PC-9 (cell line): Measurements from ENCODE around the gene WDR37. TPM values are rescaled to one million over a fixed set of nuclear protein-coding genes. Genes with fewer than 3 reads are reported as not detected.

ENCODE experiments used
- BruUV-seq: library from RNA; stranded (reverse); fragments of 400-500 nt; replicated peaks from 2 replicates; lab custom pipeline; 2021; lab: Mats Ljungman, UMichigan
- CTCF ChIA-PET: fragments of 300-600 bp; sonication (Branson Sonifier 250); formaldehyde crosslinking; loops from one replicate; lab custom pipeline; 2022; ENCODE audit warnings: antibody characterized with exemption; lab: Charles Lee
- POLR2A ChIA-PET: fragments of 300-600 bp; sonication (Branson Sonifier 250); formaldehyde crosslinking; loops from one replicate; lab custom pipeline; 2022; ENCODE audit warnings: antibody characterized with exemption; ENCODE audit not compliant: unreplicated experiment; lab: Charles Lee
- DNase-seq, 2 experiments: peaks; one replicate each; pipeline versions ENCODE4 v3.0.0 to v3.0.0-alpha.2; 2015 to 2022; ENCODE audit warnings: mixed read lengths in 1 of 2
- H2AFZ ChIP-seq: fragments of 200-600 bp; sonication (generic); 2 replicates; pipeline ENCODE4 v1.8.1; 2017; ENCODE audit warnings: antibody characterized with exemption
- H3F3A ChIP-seq: fragments of 200-600 bp; sonication (generic); 2 replicates; pipeline ENCODE4 v1.8.1; 2017; ENCODE audit warnings: antibody characterized with exemption, mild to moderate bottlenecking, low read depth; ENCODE audit not compliant: insufficient read depth
- H3K27ac ChIP-seq: fragments of 200-600 bp; sonication (generic); 2 replicates; pipeline ENCODE4 v1.6.1; 2016; ENCODE audit warnings: mixed run types
- H3K27me3 ChIP-seq: fragments of 200-600 bp; sonication (generic); 2 replicates; pipeline ENCODE4 v1.6.1; 2016; ENCODE audit warnings: low read depth, mixed run types; ENCODE audit not compliant: insufficient read depth
- H3K36me3 ChIP-seq: fragments of 200-600 bp; sonication (generic); 2 replicates; pipeline ENCODE4 v1.6.1; 2016; ENCODE audit warnings: low read depth, mixed run types
- H3K4me1 ChIP-seq: fragments of 200-600 bp; sonication (generic); replicated peaks from 2 replicates; pipeline ENCODE4 v1.6.1; 2016; ENCODE audit warnings: mixed run types; ENCODE audit not compliant: insufficient read depth
- H3K4me2 ChIP-seq: fragments of 200-600 bp; sonication (generic); 2 replicates; pipeline ENCODE4 v1.6.1; 2017; ENCODE audit warnings: mixed run types
- H3K4me3 ChIP-seq: fragments of 200-600 bp; sonication (generic); 2 replicates; pipeline ENCODE4 v1.6.1; 2016; ENCODE audit warnings: mixed run types
- H3K79me2 ChIP-seq: fragments of 200-600 bp; sonication (generic); 2 replicates; pipeline ENCODE4 v1.6.1; 2017; ENCODE audit warnings: low read depth, mixed run types
- H3K9me2 ChIP-seq: fragments of 200-600 bp; sonication (generic); 2 replicates; pipeline ENCODE4 v1.8.1; 2017; ENCODE audit warnings: mild to moderate bottlenecking; ENCODE audit not compliant: insufficient read depth
- H3K9me3 ChIP-seq: fragments of 200-600 bp; sonication (generic); 2 replicates; pipeline ENCODE4 v1.8.1; 2016; ENCODE audit warnings: low read depth; ENCODE audit not compliant: insufficient read depth
- H4K20me1 ChIP-seq: fragments of 200-600 bp; sonication (generic); 2 replicates; pipeline ENCODE4 v1.8.1; 2017; ENCODE audit not compliant: insufficient read depth
- EZH2 ChIP-seq: fragments of 200-600 bp; sonication (generic); IDR thresholded peaks from 2 replicates; pipeline ENCODE4 v1.8.0; 2017; ENCODE audit warnings: antibody characterized with exemption, low read depth
- intact Hi-C: fragments of 100-400 bp; cut with micrococcal nuclease; formaldehyde crosslinking; loops from one replicate; pipeline ENCODE4 v1.10.0; 2022; ENCODE audit not compliant: unreplicated experiment
- total RNA-seq: library from RNA; stranded (reverse); gene quantifications from 2 replicates; pipeline ENCODE4 v1.2.3, GENCODE V29; 2021
- TF ChIP-seq, protein P1 (sequence below): fragments of 200-600 bp; sonication (generic); conservative IDR thresholded peaks from 2 replicates; pipeline ENCODE4 v1.6.1; 2017; ENCODE audit warnings: mixed run types, antibody characterized with exemption, mild to moderate bottlenecking, moderate library complexity

WDR37 gene
- total RNA-seq, 1 experiment from 2014 or later, result 12.3 TPM

DNA sequence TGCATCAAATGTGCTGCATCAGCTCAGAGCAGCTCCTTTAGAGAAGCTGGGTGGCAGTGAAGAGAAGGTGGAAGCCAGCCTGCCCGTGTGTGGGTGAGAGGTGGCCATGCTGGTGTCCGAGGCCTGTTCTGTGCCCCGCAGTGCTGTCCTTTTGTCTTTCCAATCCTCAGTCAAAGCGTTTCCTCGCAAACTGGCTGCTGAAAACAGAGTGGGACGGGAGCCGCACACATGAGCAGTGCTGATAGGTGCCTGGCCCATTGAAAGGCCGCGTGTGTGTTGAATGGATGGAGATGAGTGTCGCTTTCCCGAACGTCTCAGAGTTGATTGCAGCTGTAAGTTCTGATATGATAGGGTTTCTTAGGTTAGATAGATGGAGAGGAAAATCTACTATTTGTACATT lies 39.3 kb downstream of the WDR37 start:
- H3K27me3 ChIP-seq, result no peaks in the 10 kb centered on the region
- no peak for DNase-seq
- H3K4me2 ChIP-seq, result no peak overlapping the region
- no peaks in the 10 kb centered on the region for H3K9me3 ChIP-seq
- no peaks in the 10 kb centered on the region for H3F3A ChIP-seq
- CTCF ChIA-PET, result no interaction called here
- no peaks in the 10 kb centered on the region for H3K36me3 ChIP-seq
- H3K27ac ChIP-seq, result no peak overlapping the region
- no peak overlapping the region for H3K4me3 ChIP-seq
- H4K20me1 ChIP-seq, result no peaks in the 10 kb centered on the region
- no peaks in the 10 kb centered on the region for H3K9me2 ChIP-seq
- no TSS peak for BruUV-seq
- no peaks in the 10 kb centered on the region for H3K4me1 ChIP-seq
- H3K79me2 ChIP-seq, result no peaks in the 10 kb centered on the region
- POLR2A ChIA-PET, result no interaction called here
- TF ChIP-seq, protein P1, sequence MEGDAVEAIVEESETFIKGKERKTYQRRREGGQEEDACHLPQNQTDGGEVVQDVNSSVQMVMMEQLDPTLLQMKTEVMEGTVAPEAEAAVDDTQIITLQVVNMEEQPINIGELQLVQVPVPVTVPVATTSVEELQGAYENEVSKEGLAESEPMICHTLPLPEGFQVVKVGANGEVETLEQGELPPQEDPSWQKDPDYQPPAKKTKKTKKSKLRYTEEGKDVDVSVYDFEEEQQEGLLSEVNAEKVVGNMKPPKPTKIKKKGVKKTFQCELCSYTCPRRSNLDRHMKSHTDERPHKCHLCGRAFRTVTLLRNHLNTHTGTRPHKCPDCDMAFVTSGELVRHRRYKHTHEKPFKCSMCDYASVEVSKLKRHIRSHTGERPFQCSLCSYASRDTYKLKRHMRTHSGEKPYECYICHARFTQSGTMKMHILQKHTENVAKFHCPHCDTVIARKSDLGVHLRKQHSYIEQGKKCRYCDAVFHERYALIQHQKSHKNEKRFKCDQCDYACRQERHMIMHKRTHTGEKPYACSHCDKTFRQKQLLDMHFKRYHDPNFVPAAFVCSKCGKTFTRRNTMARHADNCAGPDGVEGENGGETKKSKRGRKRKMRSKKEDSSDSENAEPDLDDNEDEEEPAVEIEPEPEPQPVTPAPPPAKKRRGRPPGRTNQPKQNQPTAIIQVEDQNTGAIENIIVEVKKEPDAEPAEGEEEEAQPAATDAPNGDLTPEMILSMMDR, result no peak
- TF ChIP-seq EZH2, result no peak
- no peak overlapping the region for H2AFZ ChIP-seq
- intact Hi-C loops, result no loop called here

DNA sequence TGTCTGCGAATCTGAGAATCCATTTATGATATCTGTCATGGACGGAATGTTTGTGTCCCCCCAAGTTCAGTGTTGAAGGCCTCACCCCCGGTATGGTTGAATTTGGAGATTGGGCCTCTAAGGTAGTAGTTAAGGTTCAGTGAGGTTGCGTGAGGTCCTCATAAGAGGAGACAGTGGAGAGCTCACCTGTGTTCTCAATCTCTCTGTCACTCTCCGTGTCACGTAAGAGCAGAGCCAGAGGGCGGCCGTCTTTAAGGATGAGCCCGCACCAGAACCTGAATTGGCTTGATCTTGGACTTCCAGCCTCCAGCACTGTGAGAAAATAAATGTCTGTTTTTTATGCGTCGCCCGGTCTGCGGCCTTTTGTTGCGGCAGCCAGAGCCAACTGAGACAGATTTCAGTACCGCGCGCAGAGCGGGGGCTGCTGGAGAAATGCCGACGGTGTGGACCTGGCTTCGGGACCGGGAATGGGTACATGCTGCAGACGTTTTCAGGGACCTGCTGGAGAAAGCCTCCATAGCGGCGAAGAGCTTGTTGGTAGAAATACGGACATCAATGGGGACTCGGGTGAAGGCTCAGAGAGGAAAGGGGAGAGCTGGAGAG lies 40.2 kb downstream of the WDR37 start:
- H2AFZ ChIP-seq, result no peak overlapping the region
- no peaks in the 10 kb centered on the region for H3F3A ChIP-seq
- H3K79me2 ChIP-seq, result no peaks in the 10 kb centered on the region
- no peaks in the 10 kb centered on the region for H3K4me1 ChIP-seq
- H3K36me3 ChIP-seq, result no peaks in the 10 kb centered on the region
- no TSS peak for BruUV-seq
- no peak overlapping the region for H3K27ac ChIP-seq
- DNase-seq, result no peak
- intact Hi-C loops, result no loop called here
- H3K9me3 ChIP-seq, result no peaks in the 10 kb centered on the region
- no peaks in the 10 kb centered on the region for H3K27me3 ChIP-seq
- no peaks in the 10 kb centered on the region for H3K9me2 ChIP-seq
- H4K20me1 ChIP-seq, result no peaks in the 10 kb centered on the region
- no peak overlapping the region for H3K4me2 ChIP-seq
- ChIA-PET POLR2A (no interaction called here), CTCF (no interaction called here)
- TF ChIP-seq, protein P1, result no peak
- no peak for TF ChIP-seq EZH2
- H3K4me3 ChIP-seq, result no peak overlapping the region

GRCh38 chr10:1097436-1097835 lies 41.3 kb downstream of the WDR37 start:
- no peaks in the 10 kb centered on the region for H3K27me3 ChIP-seq
- no peaks in the 10 kb centered on the region for H3K4me1 ChIP-seq
- no peaks in the 10 kb centered on the region for H3F3A ChIP-seq
- no peak for DNase-seq
- no peaks in the 10 kb centered on the region for H3K36me3 ChIP-seq
- no peak overlapping the region for H3K4me2 ChIP-seq
- no TSS peak for BruUV-seq
- no peaks in the 10 kb centered on the region for H3K79me2 ChIP-seq
- H4K20me1 ChIP-seq, result no peaks in the 10 kb centered on the region
- no peak overlapping the region for H2AFZ ChIP-seq
- ChIA-PET CTCF (no interaction called here), POLR2A (no interaction called here)
- intact Hi-C loops, result no loop called here
- H3K9me3 ChIP-seq, result no peaks in the 10 kb centered on the region
- TF ChIP-seq, protein P1, result no peak
- no peaks in the 10 kb centered on the region for H3K9me2 ChIP-seq
- H3K4me3 ChIP-seq, result no peak overlapping the region
- no peak overlapping the region for H3K27ac ChIP-seq
